Stimulated activated CD8-positive, alpha-beta memory T cell treated with anti-CD3 and anti-CD28 coated beads, Interleukin-15, amount 100 ng/mL, for 1 hour (primary cell): Measurements from ENCODE around the gene TRIM37.
"Not testable (repeated sequence)": the region's sequence is repeated elsewhere in the genome, so short reads cannot be mapped to it uniquely, and the experiment has no call there.

Source experiments
- DNase-seq: peaks from one replicate; pipeline ENCODE4 v3.0.0-alpha.2; 2020; ENCODE audit warnings: low read depth

The TRIM37 gene

DNA sequence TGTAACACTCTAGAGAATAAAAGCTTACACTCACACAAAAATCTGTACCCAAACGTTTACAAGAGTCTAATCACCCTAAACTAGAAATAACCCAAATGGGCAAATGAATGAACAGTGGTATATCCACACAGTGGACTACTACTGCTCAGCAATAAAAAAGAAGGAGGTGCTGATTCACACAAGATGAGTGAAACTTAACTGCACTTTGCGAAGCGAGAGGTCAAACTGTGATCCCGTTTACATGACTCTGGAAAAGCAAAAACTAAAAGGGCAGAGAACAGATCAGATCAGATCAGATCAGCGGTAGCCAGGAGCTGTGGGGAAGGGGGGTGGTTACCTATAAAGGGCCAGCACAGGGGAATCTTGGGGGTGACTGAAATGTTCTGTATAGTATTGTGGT is 113.4 kb downstream of the TRIM37 start:
- no peak for DNase-seq

DNA sequence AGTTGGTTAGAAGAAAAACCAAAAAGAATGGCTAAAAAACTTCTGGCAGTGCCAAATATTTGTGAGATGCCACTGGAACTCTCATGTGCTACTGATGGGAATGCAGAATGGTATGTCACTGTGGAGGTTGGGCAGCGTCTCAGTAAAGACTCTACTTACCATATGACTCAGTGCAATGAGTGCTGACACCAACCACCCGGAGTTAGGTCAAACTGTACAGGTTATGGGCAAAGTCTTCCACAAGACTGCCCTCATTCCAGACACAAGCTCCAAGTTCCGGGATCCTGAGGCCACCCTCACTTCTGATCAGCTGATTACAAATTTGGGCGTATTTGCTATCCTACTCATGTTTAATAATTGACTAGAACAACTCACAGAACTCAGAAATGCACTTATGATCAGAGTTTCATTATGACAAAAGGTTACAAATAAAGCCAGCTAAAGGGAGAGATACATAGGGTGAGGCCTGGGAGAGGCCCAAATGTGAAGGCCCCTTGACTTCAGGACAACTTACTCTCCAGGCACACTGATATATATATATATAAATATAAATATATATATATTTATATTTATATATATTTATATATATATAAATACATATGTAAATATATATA is 114.9 kb downstream of the TRIM37 start:
- DNase-seq: no peak

DNA sequence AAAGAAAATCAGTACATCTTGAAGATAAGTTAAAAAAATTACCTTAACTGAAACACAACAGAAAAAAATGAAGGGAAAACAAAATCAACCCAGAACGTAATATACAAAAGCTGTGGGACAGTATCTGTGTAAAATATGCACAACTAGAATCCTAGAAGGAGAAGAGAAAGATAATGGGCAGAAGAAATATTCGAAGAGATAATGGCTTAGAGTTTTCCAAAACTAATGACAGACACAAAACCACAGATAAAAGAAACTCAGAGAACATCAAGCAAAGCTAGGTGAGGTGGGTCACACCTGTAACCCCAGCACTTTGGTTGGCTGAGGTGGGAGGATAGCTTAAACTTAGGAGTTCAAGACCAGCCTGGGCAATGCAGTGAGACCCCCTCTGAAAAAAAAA is 117.1 kb downstream of the TRIM37 start:
- DNase-seq: no peak

DNA sequence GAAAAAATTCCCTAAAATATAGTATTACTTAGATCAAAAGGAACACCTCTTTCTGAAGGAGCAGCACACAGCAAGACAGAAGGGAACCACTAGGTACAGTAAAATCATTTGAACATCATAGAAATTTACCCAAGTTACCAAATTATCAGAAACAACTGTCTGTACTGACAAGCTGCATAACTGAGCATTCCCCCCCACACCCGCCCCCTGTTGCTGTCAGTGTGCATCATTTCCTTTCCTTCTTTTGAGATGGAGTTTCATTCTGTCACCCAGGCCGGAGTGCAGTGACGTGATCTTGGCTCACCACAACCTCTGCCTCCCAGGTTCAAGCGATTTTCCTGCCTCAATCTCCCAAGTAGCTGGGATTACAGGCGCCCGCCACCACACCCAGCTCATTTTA is 120.7 kb downstream of the TRIM37 start:
- no peak for DNase-seq

DNA sequence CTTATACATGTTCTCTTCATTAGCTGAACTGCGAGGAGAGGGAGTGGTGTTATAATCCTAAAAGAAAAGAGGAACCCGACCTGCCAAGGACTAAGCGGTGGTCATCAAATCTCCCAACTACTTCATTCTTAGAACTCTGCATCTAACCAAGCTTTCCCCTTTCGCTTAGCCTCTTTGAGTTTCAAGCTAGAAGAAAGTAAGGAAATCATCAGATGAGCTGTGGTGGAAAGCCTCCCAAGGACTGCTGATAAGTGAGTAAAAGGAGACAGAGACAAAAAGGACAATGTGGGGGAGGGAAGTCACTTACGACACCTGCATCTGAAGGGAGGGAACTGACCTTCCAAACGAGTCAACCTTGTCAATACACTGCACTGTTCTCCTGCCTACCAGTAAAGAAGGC is 121.3 kb downstream of the TRIM37 start:
- no peak for DNase-seq

DNA sequence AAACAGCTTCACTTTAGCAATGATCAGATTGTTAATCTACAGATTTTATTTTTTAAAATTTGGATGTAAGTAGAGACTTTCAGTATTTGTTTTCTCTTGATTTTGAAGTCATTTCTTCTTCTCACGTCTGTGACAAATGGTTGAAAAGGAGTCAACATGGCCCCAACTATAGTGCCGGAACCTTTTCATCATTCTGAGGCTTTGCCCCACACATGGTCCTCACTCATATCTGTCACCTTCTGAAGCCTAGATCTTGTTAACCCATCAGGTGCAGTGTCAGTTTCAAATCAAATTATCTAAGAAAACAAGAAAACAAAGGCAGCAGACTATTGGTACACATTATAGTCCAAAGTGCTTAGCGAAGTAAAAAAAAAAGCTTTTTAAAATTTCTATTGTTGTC is 124.1 kb downstream of the TRIM37 start:
- DNase-seq: no peak

DNA sequence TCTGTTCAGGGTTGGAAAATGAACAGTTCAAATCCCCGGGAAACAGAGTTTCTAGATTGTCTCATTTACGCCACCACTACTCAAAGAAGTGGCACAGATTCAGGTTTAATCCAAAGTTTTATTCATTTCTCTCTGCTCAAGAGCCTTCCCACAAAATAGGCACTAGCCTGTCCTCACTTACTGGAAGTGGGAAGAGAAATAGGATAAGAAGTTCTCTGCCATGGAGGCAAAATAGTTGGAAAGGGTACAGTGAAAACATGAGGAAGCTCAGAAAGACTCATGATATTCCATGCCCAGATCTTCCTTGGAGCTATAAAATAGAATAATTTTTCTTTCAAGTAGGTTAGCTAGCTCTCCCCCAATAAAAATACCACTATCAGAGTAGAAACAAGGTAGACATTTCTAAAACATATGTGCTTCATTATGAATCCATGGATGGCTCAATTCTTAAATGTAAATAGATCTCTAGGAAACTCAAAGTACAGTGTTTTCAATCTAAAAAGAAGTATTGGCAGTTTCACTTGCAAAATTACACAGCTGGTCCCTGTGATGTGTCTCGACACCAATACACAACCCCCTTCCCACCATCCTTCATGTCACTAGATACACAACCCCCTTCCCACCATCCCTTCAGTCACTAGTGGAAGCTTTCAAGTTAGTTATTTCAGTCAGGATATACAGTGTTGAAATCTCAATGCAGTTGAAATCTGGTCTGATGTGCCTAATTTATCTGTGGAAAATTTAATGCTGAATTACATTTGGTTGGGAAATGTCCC is 125.8 kb downstream of the TRIM37 start:
- no peak for DNase-seq

DNA sequence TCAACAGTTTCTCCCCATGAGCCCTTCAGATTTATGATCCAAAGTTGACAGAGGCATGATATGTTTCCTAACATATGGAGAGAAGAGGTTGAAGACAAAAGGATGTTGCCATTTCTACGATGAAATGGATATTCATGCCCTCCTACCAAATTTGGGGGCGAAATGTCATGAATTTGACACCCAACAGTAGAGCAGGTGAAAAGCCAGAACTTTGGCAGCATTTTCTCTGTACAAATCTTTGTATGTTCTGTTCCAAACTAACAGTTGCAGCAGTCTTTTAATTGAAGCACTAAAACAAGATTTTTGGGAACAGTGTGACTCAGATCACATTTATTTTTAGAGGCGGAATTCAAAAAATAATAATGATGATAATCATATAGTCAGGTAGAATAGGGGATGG is 130.1 kb downstream of the TRIM37 start:
- DNase-seq: no peak

DNA sequence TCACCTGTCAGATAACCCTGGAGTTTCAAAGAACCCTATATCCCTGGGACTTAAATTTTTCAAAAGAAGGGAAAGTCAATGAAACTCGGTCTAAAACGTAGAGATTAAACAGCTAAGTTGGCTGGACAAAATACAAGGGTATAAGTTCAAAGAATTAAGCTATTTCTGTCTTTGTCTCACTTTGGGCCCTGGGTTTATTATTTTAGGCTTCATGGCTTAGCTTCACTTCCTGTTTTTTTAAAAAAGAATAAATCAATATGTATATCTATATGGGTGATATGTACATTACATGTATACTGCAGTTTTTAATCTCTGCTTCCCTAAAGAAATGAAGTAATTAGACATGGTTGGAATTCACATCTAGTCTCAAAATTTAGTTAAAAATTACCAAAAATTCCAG is 132.3 kb downstream of the TRIM37 start:
- DNase-seq: no peak

DNA sequence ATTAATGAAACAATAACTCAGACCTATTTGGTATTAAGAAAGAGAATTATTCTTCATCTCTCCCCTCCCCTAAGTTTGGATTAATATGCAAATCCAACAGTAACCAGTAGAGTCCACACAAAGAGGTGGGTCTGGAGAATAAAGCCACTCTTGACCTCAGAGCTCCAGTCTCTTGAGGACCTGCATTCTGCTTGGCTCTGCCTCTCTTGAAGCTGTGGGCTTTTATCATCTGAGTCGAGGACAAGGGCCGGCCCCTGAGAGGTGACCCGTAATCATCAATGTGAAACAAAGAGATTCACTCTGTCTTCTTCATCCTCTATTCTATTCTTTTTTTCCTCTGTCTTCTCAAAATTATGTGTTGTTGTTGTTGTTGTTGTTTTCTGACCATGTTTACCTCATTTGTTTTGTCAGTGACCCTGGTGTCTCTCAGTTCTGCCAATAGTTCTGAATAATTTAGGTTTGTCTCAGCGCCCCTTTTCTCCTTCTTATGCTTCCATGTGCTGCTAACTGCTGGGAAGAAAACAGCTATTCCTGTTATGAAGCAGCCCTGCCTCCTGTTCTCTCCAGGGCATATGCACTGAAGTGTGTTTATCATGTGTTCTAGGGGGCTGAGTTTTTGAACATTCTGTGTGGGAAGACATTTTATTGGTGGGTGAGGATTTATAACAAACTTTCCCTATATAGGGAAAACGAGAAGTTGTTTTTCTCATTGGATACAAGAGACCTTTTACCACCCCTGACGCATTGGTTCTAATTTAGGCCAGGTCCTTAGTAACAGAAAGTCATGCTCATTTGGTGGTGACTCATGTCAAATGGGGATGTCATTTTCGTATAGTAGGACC is 135.8 kb downstream of the TRIM37 start:
- DNase-seq: no peak

DNA sequence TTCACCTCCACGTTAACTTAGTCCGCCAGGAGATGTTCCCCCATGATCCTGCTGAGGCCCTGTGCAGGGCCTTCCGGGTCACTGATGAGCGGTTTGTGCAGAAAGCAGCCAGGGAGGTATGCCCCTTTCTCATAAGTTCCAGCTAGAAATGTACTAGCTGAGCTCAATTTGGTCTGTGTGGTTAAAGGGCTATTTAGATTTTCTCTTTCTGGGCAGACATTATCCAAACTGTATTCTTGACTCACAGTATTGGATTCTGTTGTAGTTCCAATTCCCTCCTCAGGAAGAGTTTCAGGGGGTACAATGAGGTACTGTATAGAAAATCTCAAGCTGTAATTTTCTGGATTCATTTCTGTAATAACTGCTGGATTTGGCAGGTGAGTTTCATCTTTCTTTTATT is 137.1 kb downstream of the TRIM37 start:
- no peak for DNase-seq

DNA sequence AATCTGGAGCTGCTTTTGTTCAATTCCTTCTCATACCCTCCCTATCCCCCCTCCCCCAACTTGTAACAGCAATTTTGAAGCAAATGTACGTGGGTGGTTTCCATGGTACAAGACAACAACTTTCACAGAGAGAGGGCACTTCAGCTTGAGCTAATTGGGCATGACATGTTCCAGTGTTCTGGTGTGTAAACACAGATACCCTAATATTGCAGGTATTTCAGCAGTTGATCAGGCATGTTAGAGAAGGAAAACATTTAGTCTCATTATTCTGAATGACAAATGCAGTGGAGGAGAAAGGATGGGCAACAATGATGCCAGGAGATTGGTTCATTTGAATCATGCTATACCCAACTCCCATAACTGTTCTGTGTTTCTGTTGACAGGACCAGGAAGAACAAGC is 137.5 kb downstream of the TRIM37 start:
- DNase-seq: no peak

DNA sequence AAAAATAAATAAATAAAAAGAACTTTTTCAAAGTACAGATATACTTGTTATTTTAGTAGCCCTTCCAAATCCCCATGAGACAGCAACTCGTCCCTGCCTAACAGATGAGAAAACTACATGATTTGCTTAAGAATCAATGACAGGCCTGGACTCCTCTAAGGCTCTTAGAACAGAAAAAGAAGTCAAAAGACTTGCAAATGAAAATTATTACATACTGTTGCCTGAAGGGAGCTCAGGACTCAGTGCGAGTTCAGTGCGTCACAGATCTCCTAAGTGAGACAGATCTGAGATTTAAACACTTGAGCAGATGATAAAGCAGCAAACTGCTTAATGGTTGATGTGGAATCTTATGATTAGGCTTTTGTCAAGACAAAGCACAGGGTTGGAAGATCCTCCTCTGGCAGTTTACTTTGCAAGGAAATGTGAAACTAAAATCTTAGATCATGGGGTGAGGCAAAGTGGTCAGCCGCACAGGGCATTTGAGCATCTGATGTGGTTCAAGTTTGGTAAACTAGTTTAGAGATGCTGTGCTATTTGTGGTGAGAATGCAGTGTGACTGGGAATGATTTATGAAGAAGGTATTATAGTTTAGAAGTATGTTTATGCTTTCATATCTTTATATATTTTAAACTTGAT is 138.1 kb downstream of the TRIM37 start:
- DNase-seq: no peak

DNA sequence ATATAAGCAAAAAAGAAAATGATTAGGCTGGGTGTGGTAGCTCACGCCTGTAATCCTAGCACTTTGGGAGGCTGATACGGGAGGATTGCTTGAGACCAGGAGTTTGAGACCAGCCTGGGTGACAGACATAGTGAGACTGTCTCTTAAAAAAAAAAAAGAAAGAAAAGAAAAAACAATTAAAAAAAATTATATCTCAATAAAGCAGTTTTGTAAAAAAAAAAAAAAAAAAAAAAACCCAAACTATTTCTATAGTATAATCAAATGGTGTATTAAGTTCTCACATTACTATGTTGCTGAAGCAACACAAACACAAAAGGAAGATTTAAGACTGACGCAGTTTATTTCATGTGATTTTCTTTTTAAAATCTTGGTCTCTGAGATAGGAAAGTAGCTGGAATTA is 140.5 kb downstream of the TRIM37 start:
- no peak for DNase-seq

DNA sequence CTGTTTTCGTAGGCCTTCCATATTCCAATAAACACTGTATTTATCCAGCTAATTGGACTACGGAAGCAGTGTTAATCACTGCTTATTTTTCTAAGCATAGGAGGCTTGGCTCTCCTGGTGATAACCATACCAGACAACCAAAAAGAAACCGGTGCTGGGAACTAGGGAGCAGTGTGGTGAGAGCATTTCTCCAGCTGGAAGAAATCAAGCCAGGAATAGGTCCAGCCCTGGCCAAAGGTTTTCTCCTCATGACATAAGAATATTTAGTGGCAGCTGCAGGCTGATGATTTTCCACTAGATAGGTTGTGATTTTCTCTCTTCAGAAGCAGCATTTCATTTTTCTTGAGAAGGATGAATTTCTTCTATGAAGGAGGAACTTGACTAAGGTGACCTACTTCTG is 141.5 kb downstream of the TRIM37 start:
- no peak for DNase-seq

DNA sequence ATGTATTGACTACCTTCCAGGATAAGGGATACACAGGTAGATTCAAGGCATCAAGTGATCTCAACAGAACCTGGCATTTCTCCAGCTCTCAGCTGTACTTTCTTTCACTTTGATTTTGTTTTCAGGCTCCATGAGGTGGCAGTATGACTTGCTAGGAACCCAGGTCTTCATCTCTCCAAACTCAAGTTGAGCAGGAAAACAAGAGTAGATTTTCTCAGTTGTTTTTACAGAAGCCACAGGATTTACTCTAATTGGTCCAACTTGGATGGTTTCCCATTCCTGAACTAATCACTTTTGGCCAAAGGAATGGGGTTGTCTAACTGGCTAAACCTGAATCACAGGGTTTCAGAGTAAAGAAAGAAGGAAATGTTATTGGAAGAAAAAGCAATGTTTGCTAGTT is 146.6 kb downstream of the TRIM37 start:
- DNase-seq: no peak

DNA sequence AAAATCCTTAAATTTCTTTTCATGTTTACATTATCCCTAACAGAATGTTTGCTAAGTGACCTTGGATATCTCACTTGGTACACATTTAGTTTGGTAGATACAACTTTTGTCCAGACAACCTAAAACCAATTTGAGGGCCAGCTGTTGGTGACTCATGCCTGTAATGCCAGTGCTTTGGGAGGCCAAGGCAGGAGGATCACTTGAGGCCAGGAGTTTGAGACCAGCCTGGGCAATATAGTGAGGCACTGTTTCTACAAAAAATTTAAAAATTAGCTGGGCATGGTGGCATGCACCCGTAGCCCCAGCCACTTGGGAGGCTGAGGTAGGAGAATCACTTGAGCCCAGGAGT is 149.0 kb downstream of the TRIM37 start:
- DNase-seq: not testable (repeated sequence)

DNA sequence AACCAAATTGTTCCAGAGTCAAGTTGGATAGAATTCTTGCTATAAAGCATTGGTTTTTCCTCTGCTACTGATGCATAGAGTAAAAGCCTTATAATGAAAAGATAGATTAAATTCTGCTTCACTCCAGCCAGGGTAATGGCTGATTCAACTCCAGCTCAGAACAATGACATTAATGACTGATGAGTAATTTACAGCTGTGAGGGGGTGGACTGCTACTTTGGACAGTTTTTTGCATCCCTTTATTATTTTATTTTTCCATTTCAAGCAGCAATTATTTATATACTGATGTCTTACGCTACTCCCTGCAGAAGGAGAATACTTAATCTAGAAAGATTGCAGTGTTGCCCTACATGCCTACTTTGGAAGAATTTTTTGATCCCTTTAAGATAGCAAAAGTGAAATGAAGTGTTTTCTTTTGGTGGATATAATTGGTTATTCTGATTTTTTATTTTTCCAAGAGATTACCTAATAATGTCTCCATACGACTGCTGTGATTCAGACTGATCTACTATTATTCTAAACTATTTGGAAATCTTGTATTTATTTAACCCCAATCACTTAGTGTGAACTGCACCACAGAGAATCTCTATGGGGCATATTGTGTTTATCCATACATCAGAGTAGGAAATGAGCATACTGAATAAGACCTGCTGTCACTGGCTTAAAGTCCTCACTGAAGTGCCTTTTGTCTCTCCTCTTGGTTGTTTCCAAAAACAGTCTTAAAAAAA is 149.5 kb downstream of the TRIM37 start:
- DNase-seq: no peak

DNA sequence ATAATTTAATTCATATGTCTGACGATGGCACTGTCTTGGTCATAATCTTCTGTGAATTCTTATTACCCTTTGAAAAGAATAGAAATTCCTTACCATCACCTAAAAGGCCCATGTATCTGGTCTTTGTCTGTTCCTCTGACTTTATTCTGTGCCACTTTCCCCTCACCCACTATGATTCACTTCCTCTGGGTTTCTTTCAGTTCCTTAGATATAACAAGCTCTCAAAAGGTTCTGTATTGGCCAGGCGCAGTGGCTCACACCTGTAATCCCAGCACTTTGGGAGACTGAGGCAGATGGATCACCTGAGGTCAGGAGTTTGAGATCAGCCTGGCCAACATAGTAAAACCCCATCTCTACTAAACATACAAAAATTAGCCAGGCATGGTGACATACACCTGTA is 152.3 kb downstream of the TRIM37 start:
- DNase-seq: not testable (repeated sequence)

DNA sequence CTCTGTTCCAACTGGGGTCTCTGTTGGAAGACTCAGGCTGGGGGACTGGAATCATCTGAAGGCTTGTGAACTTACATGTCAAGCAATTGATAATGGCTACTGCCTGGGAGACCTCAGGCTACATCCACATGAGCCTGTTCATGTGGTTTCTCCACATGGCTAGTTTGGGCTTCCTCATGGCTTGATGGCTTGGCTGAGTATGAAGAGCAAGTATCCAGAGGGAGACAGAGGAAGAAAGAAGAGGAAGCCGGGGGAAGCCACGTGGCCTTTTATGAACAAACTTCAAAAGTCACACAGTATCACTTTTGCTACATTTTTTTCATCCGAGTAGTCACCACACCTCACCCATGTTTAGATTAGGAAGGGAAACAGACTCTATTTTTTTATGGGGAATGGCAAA is 158.9 kb downstream of the TRIM37 start:
- no peak for DNase-seq

DNA sequence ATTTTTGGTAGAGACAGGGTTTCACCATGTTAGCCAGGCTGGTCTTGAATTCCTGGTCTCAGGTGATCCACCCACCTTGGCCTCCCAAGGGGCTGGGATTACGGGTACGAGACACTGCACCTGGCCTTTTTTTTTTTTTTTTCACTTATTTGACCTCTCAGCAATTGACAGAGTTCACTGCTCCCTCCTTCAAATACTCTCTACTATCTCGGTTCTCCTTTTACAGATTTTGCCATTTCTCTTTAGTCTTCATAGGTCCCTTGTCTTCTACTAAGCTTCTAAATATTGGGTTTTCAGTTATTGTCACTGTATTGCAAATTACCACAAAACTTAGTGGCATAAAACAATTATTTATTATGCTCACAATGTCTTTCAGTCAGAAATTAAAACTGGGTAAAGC is 159.3 kb downstream of the TRIM37 start:
- DNase-seq: no peak

DNA sequence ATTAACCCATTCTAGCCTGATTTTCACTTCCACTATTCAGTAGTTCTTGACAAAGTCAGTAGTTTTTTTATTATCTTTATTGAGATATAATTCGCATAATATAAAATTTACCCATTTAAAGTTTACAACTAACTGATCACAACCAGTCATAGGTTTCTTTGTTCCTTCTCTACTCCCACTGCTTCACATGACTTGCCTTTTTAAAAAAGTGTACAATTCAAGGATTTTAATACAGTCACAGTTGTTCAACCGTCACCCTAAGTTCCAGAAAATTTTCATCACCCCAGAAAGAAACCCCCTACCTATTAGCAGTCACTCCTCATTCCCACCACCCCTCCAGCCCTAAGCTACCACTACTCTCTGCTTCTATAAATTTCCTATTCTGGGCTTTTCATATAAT is 162.5 kb downstream of the TRIM37 start:
- DNase-seq: no peak
